Nephron progenitor cell (in vitro differentiated cells): ENCODE results near the gene SOD2.
"Not testable (repeated sequence)": the region's sequence is repeated elsewhere in the genome, so short reads cannot be mapped to it uniquely, and the experiment has no call there.

Source experiments
- DNase-seq: peaks from one replicate; pipeline ENCODE4 v3.0.0; 2021
- H3K27ac Mint-ChIP-seq: 2 replicates; pipeline ENCODE4 v1.8.0; 2021; ENCODE audit warnings: mild to moderate bottlenecking, moderate library complexity, mixed read lengths
- H3K27me3 Mint-ChIP-seq: 2 replicates; pipeline ENCODE4 v1.8.0; 2021; ENCODE audit warnings: mild to moderate bottlenecking, low read depth, mixed read lengths; ENCODE audit not compliant: poor library complexity
- H3K36me3 Mint-ChIP-seq: 2 replicates; pipeline ENCODE4 v1.8.0; 2021; ENCODE audit warnings: low read depth, mixed read lengths
- H3K4me1 Mint-ChIP-seq: 2 replicates; pipeline ENCODE4 v1.8.0; 2021; ENCODE audit warnings: mixed read lengths
- H3K4me3 Mint-ChIP-seq: 2 replicates; pipeline ENCODE4 v1.8.0; 2021; ENCODE audit warnings: mild to moderate bottlenecking, moderate library complexity, mixed read lengths
- H3K9me3 Mint-ChIP-seq: 2 replicates; pipeline ENCODE4 v1.8.0; 2021; ENCODE audit warnings: mild to moderate bottlenecking, moderate library complexity, mixed read lengths
- TF ChIP-seq, protein P1 (sequence below): fragments of 200-600 bp; sonication (generic); IDR thresholded peaks from 2 replicates; pipeline ENCODE4 v1.5.0; 2021; ENCODE audit warnings: antibody characterized with exemption

SOD2 gene

DNA sequence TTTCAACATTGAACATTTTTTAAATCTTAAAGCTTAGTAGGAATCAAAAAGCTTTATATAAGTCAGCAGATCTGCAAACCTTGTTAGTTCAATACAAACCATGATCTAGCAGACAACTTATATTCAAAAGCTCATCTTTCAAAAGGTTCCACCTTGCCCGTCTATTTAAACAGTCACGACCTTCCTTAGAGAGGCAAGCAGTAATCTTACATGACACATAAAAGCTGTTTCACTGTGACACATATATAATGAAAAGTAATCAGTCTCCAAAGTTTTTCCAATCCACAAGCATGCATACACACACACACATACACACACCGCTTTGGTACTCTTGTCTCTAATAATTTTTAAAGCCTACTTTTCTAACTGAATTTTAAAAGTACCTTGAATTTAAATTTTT is 12.9 kb downstream of the SOD2 start:
- H3K36me3 Mint-ChIP-seq: peaks cover 52% of the 10 kb centered on the region
- H3K27ac Mint-ChIP-seq: peak overlapping the region; percentile 10
- DNase-seq: no peak
- TF ChIP-seq, protein P1, sequence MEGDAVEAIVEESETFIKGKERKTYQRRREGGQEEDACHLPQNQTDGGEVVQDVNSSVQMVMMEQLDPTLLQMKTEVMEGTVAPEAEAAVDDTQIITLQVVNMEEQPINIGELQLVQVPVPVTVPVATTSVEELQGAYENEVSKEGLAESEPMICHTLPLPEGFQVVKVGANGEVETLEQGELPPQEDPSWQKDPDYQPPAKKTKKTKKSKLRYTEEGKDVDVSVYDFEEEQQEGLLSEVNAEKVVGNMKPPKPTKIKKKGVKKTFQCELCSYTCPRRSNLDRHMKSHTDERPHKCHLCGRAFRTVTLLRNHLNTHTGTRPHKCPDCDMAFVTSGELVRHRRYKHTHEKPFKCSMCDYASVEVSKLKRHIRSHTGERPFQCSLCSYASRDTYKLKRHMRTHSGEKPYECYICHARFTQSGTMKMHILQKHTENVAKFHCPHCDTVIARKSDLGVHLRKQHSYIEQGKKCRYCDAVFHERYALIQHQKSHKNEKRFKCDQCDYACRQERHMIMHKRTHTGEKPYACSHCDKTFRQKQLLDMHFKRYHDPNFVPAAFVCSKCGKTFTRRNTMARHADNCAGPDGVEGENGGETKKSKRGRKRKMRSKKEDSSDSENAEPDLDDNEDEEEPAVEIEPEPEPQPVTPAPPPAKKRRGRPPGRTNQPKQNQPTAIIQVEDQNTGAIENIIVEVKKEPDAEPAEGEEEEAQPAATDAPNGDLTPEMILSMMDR: no peak
- no peak overlapping the region for H3K4me3 Mint-ChIP-seq
- H3K9me3 Mint-ChIP-seq: peaks cover 4% of the 10 kb centered on the region
- H3K27me3 Mint-ChIP-seq: peaks cover 3% of the 10 kb centered on the region
- H3K4me1 Mint-ChIP-seq: no peaks in the 10 kb centered on the region

DNA sequence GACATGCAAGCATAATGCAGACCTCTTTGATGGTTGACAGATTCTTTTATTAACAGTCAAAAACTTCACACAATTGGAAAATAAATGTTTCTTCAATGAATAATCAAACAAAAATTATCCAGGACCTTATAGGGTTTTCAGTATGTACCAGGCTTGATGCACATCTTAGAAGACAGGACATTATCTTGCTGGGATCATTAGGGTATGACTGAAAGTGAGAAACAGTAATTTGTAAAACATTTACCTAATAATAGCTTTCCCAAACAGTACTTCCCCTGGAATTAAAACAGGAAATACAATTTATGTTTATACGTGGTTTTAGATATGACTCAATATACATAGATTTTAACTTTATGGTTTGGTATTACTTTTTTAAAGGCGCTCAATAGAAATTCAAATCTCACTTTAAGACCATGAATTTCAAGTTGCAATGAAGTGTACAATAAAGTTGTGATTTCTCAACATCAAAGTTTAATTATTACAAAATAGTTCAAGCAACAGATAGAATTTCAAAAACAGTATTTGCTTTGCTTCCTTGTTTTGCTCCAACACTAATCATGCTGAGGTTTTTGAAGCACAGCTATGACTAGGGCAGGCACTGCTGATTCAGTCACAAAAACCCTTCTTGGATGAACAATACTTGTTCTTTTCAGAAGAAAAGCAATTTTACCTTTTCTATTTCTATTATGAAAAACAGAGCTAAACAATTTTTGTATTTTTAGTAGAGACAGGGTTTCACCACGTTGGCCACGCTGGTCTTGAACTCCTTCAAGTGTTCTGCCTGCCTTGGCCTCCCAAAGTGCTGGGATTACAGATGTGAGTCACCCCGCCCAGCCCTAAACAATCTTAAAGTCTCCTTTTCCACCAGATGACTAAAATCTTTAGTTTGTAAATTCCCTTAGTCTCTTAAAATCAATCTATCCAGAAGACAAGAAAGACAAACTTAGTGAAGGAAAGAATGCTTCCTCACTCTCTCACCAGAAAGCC is 13.7 kb downstream of the SOD2 start:
- TF ChIP-seq, protein P1: no peak
- Mint-ChIP-seq H3K36me3 (peaks cover 45% of the 10 kb centered on the region), H3K9me3 (peaks cover 12% of the 10 kb centered on the region), H3K4me3 (no peak overlapping the region), H3K27me3 (peaks cover 3% of the 10 kb centered on the region), H3K27ac (peak overlapping the region; percentile 10), H3K4me1 (no peaks in the 10 kb centered on the region)
- DNase-seq: no peak

DNA sequence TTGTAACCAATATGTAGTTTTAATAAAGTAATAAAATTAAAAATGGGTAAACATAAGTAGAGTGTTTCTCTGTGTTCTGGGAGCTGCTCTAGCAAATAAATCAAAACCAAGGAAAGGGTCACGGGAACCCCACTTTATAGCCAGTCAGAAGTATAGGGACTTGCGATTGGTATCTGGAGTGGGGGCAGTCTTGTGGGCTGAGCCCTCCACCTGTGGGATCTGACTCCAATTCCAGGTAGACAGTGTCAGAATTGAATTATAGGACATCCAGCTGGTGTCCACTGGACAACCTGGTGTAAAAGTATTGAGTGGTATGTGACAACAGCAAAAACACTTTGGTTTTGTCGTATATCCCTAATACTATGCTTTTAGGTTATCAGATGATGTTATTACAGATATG is 14.5 kb downstream of the SOD2 start:
- peaks cover 3% of the 10 kb centered on the region for H3K27me3 Mint-ChIP-seq
- H3K4me3 Mint-ChIP-seq: no peak overlapping the region
- no peak for DNase-seq
- H3K9me3 Mint-ChIP-seq: peaks cover 15% of the 10 kb centered on the region
- H3K36me3 Mint-ChIP-seq: peaks cover 43% of the 10 kb centered on the region
- TF ChIP-seq, protein P1: no peak
- H3K27ac Mint-ChIP-seq: no peak overlapping the region
- H3K4me1 Mint-ChIP-seq: no peaks in the 10 kb centered on the region

DNA sequence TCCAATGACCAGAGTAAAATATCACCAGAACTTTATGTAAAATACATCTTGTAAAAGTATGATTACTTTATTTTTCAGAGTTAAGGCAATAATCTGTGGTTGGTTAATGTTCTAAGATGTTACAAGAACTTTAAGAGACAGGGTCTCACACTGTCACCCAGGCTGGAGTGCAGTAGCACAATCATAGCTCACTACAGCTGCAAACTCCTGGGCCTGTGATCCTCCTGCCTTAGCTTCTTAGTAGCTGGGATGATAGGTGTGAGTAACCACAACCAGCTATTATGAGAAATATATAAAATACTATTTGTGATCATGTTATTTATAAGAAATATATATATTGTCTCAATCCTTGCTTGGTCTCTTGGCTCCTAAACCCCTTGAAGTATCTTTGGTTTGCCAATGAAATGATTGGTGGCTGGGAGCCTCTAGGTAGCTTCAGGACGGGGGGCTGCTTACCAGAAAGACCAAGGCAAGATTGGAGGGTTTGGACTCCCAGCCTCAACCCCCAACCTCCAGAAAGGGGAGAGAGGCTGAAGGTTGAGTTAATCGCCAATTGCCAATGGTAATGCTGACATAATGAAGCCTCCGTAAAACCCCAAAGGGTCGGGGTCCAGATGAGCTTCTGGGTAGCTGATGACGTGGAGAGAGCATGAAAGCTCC is 15.4 kb downstream of the SOD2 start:
- no peak for DNase-seq

GRCh38 chr6:159676890-159677505 is 16.0 kb downstream of the SOD2 start:
- peaks cover 42% of the 10 kb centered on the region for H3K36me3 Mint-ChIP-seq
- H3K27me3 Mint-ChIP-seq: peaks cover 3% of the 10 kb centered on the region
- TF ChIP-seq, protein P1: no peak
- peaks cover 29% of the 10 kb centered on the region for H3K9me3 Mint-ChIP-seq
- no peak overlapping the region for H3K27ac Mint-ChIP-seq
- no peaks in the 10 kb centered on the region for H3K4me1 Mint-ChIP-seq
- no peak overlapping the region for H3K4me3 Mint-ChIP-seq
- DNase-seq: no peak

More for the DNA sequence above, 15.4 kb downstream of the SOD2 start:
- Mint-ChIP-seq H3K36me3 (peaks cover 45% of the 10 kb centered on the region), H3K4me3 (no peak overlapping the region), H3K27me3 (peaks cover 3% of the 10 kb centered on the region), H3K27ac (no peak overlapping the region), H3K9me3 (peaks cover 25% of the 10 kb centered on the region), H3K4me1 (no peaks in the 10 kb centered on the region)
- TF ChIP-seq, protein P1: no peak

GRCh38 chr6:159676236-159676635 is 16.8 kb downstream of the SOD2 start:
- H3K4me1 Mint-ChIP-seq, H3K4me3 Mint-ChIP-seq, DNase-seq, H3K27me3 Mint-ChIP-seq, H3K27ac Mint-ChIP-seq: not testable (repeated sequence)
- Mint-ChIP-seq H3K9me3 (peaks cover 36% of the 10 kb centered on the region), H3K36me3 (peaks cover 42% of the 10 kb centered on the region)
